ENCODE data around the gene MS4A10.
A peak's percentile ranks its signal among the peaks of the same experiment; 100 is the strongest.
"Not testable (repeated sequence)": the region's sequence is repeated elsewhere in the genome, so short reads cannot be mapped to it uniquely, and the experiment has no call there.

MS4A10 gene

DNA sequence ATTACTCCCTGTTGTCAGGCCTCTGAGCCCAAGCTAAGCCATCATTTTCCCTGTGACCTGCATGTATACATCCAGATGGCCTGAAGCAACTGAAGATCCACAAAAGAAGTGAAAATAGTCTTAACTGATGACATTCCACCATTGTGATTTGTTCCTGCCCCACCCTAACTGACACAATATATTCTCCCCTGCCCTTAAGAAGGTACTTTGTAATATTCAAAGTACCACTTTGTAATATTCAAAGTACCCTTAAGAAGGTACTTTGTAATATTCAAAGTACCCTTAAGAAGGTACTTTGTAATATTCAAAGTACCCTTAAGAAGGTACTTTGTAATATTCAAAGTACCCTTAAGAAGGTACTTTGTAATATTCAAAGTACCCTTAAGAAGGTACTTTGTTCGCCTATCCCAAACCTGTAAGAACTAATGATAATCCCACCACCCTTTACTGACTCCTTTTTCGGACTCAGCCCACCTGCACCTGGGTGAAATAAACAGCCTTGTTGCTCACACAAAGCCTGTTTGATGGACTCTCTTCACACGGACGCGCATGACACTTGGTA lies 38.7 kb downstream of the MS4A10 start:
- not testable (repeated sequence) for DNase-seq (ENCODE audit: low read depth in 1 of 2, low spot score in 1 of 2)

DNA sequence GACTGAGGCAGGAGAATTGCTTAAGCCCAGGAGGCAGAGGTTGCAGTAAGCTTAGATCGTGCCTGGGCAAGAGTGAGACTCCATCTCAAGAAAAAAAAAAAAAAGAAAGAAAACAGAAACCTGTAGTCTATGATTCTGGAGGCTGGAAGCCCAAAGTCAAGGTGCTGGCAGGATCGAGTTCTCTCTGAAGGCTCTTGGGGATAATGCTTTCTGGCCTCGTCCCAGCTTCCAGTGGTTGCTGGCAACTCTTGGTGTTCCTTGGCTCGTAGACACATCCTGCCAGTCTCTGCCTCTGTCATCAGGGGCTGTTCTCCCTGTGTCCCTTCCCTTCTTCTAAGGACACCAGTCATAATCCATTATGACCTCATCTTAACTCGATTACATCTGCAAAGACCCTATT lies 40.0 kb downstream of the MS4A10 start:
- no peak for DNase-seq (ENCODE audit: low read depth in 1 of 2, low spot score in 1 of 2)

DNA sequence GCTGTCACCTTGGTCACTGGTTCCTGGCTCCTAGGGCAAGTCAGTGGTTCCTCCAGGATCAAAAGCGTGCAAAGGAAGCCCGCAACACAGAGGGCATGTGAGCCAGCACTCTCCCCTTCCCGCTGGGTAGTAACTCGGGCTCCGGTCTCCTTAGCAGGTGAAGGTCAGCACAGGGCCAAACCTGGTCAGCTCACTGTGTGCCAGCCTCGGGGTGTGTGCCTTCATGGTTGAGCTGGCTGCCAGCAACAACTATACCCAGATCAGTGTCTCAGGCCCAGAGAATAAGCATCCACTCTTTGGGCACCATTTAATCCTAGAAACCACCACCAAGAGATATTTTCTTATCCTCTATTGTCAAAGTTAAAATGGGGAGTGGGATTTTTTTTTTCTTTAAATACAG lies 40.7 kb downstream of the MS4A10 start:
- no peak for DNase-seq (ENCODE audit: low read depth in 1 of 2, low spot score in 1 of 2)

DNA sequence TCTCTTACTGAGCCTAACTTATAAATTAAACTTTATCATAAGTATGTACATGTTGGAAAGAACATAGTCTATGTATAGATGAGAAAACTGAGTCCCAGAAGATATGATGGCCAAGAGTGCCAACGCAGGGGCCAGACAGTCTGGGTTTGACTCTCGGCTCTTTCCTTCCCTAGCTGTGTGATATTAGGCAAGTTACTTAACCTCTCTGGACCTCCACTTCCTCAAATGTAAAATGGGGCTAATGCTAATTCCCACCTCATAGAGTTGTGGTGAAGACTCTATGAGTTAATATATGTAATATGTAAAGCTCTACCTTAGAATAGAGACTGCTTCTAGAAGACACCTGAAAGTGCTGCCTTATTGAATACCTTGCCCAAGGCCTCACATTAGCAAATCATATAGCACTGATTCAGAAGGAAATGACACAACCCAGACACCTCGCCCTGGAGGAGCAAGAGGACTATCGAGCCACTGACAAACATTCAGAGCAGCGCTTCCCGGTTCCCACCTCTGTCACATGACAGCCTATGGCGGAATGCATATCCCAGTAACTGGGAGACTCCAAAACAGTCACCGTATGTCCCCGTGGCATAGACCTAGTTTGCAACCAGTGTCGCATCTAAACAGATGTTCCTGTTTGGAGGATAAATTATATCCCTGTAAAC lies 45.5 kb downstream of the MS4A10 start:
- no peak for DNase-seq (ENCODE audit: low read depth in 1 of 2, low spot score in 1 of 2)

DNA sequence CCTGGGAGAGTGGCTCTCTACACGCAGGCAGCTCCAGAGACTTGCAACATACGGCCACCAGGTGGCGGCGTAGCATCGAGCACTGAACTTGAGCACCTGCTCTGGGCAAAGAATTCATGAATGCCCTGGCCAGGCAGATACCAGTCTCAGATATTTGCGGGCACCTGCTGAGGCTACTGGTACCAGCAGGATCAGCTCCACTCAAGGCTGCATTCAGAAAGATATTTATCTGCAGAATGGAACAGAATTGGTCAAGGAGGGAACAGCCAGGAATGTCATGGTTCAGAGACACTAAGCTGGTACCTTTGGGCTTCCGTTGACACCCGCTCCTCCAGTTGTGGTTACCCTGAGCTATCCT lies 46.0 kb downstream of the MS4A10 start:
- DNase-seq (ENCODE audit: low read depth in 1 of 2, low spot score in 1 of 2) = peak; percentile 54 to 73

DNA sequence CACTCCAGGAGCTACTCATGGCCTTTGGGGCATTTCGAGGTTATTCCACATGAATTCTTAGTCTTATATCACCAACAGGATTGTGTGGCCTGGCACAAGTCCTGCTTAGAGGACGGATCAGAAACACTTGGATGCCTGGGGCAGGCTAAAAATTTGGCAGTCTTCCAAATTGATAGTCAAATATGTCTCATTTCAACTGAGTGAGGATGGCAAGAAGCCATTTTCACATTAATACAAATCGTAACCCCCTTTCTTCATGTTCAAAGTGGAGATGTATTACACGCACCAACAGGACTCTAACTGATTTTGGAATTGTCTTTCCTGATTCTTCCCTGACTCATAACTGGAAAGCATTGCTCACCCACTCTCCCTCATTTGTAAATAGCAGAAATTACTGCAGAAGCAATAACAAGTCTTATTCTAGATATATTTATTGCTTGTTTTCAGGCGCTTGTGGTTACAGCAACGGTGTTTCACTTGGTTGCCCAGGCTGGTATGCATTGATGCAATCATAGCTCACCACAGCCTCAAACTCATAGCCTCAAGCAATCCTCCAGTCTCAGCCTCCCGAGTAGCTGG lies 46.5 kb downstream of the MS4A10 start:
- DNase-seq (ENCODE audit: low read depth in 1 of 2, low spot score in 1 of 2) = no peak

DNA sequence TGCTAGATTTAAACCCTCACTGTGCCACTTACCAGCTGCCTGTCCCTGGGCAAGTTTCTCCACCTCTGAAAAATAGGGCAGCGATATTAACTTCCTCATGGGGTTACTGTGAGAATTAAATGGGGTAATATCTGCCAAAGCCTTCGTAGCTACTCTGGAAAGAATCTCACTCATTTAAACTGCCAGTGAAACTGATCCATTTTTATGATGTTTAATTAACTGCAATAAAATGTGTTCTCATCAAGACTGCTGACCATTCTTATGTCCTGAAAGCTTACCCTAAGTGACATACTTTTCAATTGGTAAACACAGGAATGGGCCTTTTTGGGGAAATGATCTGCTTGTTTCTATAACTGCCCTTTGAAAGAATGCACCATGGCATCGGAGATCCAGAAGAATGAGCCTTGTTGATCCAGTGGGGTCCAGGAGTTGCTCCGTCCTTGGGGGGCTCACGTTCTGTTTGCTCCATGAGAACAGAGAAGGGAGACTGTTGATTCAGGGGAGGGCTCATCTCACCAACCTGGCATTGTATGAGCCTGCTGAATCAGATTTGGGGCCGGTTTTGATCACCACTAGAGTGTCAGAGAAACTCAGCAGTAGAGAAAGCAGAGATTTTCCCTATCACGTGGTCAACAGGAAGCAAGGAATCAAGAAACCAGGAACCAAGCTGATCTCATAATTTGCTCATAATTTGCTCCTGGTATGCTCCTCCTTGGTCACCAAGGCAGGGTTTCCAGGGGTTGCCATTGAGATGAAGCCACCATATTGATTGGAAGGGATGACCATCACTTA lies 49.8 kb downstream of the MS4A10 start:
- no peak for DNase-seq (ENCODE audit: low read depth in 1 of 2, low spot score in 1 of 2)

DNA sequence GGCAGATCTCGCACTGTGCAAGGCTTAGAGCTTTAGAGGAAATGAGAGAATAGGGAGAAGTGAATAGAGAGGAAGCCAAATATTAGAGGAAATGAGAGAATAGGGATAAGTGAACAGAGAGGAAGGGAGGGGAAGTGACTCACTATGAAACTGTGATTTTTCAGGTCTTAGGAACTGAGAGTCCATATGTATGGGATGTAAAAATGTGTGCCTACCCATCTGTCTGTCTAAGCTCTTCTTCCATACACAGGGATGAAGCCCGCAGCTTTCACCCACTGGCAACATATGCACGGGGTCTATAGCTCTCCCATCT lies 50.4 kb downstream of the MS4A10 start:
- no peak for DNase-seq (ENCODE audit: low read depth in 1 of 2, low spot score in 1 of 2)

DNA sequence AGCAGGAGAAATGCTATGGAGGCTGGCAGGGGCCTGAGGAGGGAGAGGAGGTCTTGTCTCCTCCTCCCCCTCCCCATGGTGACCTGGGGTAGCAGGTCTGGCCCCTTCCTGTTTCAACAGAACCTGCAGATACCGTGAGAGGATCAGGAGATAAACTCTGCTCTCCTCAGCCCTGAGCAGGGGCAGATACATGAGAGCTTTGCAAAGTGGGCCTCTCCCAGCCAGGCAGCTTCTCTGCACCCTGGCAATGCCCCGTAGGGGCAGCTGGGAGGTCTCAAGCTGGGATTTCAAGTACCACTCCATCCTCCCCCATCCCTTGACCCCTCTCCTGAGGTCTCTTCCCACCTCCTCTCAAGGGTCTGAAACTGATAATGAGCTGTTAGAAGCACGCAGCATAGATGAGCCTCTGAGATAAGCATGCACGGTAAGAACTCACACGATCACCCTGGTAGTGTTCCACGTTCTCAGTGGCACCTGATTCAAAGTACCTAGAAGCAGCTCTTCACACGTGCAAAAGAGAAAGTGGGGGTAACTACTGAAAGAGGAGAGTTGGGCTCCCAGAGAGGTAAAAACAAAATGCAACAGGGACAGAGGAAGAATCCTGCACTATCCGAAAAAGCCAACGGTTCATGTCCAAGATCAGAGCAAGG lies 51.9 kb downstream of the MS4A10 start:
- no peak for DNase-seq (ENCODE audit: low read depth in 1 of 2, low spot score in 1 of 2)

DNA sequence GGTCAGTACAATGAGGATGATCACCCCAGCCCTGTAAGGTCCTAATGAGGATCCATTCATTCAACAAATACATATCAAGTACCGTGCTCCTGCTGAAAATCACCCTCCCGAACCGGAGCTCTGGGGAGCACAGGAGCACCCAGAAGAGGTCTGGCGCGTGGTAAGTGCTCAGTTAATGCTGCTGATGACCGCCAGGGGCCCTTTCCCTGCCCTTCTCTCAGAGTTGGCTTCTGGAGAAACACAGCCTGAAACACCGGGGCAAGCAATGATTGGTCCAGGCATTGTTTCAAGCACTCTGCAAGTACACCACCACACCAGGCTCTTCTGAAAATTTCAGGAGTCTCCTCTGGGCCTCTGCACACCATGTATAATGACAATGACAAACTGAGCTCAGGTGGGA lies 53.0 kb downstream of the MS4A10 start:
- no peak for DNase-seq (ENCODE audit: low read depth in 1 of 2, low spot score in 1 of 2)

DNA sequence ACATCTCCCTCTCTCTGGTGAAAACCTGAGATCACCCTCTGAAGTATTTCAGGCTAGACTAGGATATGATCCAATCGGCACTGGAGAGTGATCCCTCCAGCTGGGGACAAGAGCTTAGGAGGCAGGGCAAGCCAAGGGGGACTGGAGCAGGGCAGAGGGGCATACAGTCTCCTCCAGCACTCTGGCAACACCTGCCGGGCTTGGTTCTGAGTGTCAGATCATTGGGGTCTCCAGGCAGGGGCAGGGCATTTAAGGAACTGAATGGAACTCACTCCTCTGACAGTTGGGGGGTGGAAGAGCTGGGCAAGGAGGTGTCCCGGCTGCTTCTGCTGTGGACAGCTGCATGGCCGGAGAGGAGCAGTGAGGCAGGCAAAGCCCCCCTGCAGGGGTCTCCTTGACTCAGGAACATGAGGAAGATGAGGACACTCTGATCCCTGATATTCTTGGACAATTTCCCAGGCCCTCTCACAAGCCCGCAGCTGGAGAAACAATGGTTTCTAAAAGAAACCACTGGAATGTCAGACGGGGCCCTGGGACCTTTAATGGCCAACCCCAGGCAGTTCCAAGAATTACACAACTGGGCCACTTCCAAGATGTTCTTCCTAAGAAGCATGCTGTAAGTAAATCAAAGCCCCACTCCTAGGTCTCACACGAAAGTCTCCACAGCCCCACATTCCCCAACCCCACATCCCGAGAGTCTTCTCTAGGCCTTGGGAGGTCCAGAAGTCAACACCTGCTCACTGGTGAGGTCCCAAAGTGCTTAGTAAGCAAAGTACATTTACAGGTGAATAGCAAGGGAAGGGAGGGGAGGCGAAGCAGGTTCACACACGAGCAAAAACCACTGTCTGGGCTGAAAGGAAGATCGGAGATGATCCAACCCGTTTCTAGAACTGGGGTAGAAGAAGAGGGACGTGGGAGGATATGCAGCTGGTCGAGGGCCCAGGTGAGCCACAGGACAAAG lies 55.6 kb downstream of the MS4A10 start:
- DNase-seq (ENCODE audit: low read depth in 1 of 2, low spot score in 1 of 2) = no peak

DNA sequence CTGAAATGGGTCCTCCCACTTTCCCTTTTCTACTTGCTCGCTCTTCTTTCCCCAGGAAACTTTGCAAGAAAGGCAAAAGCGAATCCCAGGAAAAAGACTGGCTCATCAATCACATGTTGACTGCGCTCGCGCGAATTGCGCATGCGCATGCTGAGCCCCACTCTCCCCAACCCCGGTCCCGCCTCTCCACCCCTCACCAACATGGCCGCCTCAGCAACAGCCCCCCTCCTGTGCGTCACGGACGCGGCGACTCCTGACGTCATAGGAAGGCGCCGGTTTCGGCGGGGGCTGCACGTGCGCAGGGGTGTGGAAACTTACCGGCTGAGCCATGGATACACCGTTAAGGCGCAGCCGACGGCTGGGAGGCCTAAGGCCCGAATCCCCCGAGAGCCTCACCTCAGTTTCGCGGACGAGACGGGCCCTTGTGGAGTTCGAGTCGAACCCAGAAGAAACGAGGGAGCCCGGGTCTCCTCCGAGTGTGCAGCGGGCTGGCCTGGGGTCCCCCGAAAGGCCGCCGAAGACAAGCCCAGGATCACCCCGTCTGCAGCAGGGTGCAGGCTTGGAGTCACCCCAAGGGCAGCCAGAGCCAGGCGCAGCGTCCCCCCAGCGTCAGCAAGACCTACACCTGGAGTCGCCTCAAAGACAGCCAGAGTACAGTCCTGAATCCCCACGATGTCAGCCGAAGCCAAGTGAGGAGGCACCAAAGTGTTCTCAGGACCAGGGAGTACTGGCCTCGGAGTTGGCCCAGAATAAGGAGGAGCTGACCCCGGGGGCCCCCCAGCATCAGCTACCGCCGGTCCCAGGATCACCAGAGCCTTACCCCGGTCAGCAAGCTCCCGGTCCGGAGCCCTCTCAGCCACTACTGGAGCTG lies 56.9 kb downstream of the MS4A10 start, which contains the start of gene CCDC86:
TSS of gene CCDC86 (plus strand) at position 317 of the 871 bp plus-strand sequence. CDS start at position 329, 12 bp downstream.
- peak; percentile 96 to 99 for DNase-seq (ENCODE audit: low read depth in 1 of 2, low spot score in 1 of 2)

DNA sequence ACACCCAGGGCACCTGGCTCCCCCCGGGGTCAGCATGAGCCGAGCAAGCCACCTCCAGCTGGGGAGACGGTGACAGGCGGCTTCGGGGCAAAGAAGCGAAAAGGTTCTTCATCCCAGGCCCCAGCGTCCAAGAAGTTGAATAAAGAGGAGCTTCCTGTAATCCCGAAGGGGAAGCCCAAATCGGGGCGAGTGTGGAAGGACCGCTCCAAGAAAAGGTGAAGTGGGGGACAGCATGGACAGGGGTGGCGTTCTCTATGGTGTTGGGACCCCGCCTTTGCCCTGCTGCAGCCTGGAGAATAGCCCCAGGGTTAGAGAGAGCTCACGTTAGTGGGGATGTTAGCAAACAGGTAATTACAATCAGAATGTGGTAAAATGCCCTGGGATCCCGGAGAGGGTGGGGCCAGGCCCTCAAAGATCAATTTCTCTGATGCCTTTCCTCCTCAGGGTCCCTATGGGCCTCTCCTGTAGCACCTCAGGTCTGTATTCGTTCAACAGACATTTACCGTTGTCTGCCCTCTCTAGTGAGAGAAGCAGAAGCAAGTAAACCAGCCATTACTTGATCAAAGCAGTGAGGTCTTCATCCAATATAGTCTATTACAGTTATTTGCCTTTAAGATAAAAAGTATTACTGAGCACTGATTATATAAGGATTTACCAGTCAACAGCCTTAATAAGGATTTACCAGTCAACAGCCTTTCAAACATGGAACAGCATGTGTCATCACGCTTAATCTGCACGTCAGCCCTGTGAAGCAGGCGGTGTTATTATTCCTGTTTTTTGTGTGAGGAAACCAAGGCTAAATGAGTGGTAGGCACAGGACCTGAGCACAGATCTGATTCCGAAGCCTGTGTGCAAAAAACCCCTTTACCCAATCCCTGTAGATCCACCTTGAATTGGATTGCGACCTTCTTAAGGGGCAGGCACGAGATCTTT lies 57.8 kb downstream of the MS4A10 start:
- DNase-seq (ENCODE audit: low read depth in 1 of 2, low spot score in 1 of 2) = no peak

DNA sequence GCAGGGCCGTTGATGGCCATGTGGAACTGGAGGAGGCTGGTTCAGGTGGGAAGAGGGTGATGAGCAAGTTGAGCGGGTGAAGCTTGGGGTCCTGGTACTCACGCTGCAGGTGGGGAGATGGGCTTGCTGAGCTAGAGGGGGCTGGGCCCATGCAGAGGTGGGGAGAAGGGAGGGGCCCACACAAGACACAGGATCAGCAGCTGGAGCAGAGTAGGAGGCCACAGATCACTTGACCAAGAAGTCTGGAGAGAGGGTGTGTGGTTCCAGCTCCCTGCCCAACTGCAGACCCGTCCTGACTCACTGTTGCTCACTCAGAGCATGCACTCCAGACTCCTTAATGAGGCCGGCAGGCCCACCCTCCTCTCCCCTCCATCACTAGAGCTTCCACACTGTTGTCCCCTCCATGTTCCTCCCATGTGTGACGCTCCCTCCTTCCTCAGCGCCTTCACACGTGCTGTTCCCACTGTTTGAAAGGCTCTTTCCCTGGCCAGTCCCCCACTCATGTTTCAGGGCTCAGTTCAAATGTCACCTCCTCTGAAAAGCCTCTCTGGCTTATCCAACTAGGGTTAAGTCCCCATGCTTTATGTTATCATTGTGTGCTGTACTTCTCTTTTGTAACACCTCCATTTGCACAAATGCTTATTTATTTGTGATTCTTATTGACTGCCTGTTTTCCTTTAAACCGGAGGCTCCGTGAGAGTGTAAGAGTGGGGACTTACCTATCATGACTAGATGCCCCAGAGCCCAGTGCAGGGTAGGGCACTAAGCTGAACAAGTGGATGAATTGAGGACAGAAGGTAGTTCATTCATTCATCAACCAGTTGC lies 59.1 kb downstream of the MS4A10 start:
- no peak for DNase-seq (ENCODE audit: low read depth in 1 of 2, low spot score in 1 of 2)

DNA sequence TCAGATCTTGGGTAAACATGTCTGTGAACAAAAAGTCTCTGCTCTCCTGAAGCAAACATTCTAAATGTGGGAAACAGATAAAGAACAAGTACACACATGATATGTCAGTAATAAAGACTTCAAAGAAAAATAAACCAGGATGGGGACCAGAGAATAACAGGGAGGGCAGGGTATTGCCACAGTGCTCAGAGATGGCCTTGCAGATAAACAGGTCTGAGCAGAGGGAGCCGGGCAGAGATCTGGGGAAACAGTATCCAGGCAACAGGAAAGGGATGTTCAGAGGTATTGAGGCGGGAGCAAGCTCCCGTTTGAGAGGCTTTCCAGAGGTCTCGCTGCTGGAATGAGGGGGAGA lies 59.7 kb downstream of the MS4A10 start:
- no peak for DNase-seq (ENCODE audit: low read depth in 1 of 2, low spot score in 1 of 2)

DNA sequence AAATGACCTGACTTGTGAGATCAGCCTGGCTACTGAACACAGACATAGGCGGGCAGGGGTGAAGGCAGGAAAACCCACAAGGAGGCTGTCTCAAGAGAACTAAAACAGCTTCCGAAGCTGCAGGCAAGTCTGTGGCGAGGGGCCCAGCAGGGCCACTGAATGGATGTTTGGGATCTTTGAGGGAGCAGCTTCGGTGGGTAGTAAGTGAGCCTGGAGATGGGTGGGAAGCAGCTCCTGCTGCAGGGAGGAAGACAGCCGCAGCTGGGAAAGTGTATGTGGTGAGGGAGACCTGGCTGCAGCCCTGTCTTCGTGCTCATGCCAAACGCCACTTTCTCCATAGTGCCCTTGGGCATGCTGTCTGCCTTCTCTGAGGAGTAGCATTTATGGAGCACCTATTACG lies 60.2 kb downstream of the MS4A10 start:
- DNase-seq (ENCODE audit: low read depth in 1 of 2, low spot score in 1 of 2) = no peak

DNA sequence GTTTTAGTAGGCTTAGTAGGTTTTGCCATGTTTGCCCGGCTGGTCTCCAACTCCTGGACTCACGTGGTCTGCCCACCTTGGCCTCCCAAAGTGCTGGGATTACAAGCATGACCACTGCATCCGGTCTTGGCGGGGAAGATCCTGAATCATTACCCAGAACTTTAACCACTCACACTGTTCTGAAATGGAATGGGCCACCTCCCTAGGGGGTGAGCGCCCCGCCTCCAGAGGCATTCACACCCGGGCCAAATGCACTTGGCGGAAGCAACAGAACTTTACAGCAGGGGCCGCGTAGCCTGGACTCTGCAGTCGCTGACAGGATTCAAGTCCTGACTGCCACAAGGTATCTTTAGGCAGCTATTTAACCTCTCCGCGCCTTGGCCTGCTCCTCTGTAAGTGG lies 62.1 kb downstream of the MS4A10 start:
- DNase-seq (ENCODE audit: low read depth in 1 of 2, low spot score in 1 of 2) = no peak

DNA sequence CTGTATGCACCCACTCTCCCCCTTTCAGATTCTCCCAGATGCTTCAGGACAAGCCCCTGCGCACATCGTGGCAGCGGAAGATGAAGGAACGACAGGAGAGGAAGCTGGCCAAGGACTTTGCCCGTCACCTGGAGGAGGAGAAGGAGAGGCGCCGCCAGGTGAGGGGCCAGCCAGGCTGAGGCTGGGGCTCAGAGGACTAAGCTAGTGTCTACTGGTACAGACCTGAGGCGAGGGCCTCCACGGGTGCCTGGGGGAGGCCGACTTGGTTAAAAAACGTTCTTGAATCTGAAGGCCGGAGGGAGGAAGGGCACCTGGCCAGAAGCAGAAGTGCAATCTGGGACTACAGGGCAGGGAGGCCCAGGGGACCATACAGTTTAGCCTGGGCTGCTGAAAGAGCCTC lies 62.8 kb downstream of the MS4A10 start:
- no peak for DNase-seq (ENCODE audit: low read depth in 1 of 2, low spot score in 1 of 2)
